T-cell (primary cell): ENCODE results near the gene BCL2. TPM values are rescaled to one million over a fixed set of nuclear protein-coding genes. Genes with fewer than 3 reads are reported as not detected.
A peak's percentile ranks its signal among the peaks of the same experiment; 100 is the strongest.

ENCODE experiments used
- ATAC-seq, 4 experiments: fragments of 200-7000 bp in 3 of 4; fragments of 150-1000 bp in 1 of 4; cut with Tn5 transposase; replicated peaks in 1 of 4; 1 replicate in 3 of 4; 2 replicates in 1 of 4; pipeline ENCODE4 v1.10.0; 2021; ENCODE audit warnings: moderate library complexity in 3 of 4, mild to moderate bottlenecking in 2 of 4, moderate number of reproducible peaks in 1 of 4
- CTCF ChIA-PET, 2 donors: fragments of 300-600 bp; sonication (Branson Sonifier 250); formaldehyde crosslinking; loops; one replicate each; lab custom pipeline; 2022; ENCODE audit warnings: antibody characterized with exemption in 2 of 2; lab: Charles Lee
- POLR2A ChIA-PET, 2 donors: fragments of 300-600 bp; sonication (Branson Sonifier 250); formaldehyde crosslinking; loops; one replicate each; lab custom pipeline; 2022; ENCODE audit warnings: antibody characterized with exemption in 2 of 2; lab: Charles Lee
- DNase-seq, 35 experiments: peaks; one replicate each; pipeline versions ENCODE4 v3.0.0 to v3.0.0-alpha.2; 2013 to 2023
- H3K27ac ChIP-seq: one replicate; pipeline ENCODE4 v1.5.1; 2013; ENCODE audit warnings: low read length
- H3K27me3 ChIP-seq, 2 experiments: replicated peaks in 1 of 2; 1 replicate in 1 of 2; 2 replicates in 1 of 2; pipeline versions ENCODE4 v1.6.1 to v1.7.0; 2013; ENCODE audit warnings: low read length in 1 of 2, mixed read lengths in 1 of 2; ENCODE audit not compliant: control insufficient read depth in 2 of 2, insufficient read depth in 2 of 2; ENCODE audit errors: extremely low read depth in 1 of 2
- H3K36me3 ChIP-seq, 2 donors: 1 replicate in 1 of 2; 2 replicates in 1 of 2; pipeline versions ENCODE4 v1.6.1 to v1.7.0; 2013; ENCODE audit warnings: low read length in 1 of 2; ENCODE audit not compliant: control insufficient read depth in 2 of 2, insufficient read depth in 1 of 2; ENCODE audit errors: extremely low read depth in 1 of 2
- H3K4me1 ChIP-seq, 2 experiments: 1 replicate in 1 of 2; 2 replicates in 1 of 2; pipeline versions ENCODE4 v1.6.1 to v1.7.0; 2013; ENCODE audit warnings: low read length in 2 of 2, mixed read lengths in 1 of 2; ENCODE audit not compliant: insufficient read depth in 2 of 2, control insufficient read depth in 1 of 2; ENCODE audit errors: extremely low read depth in 1 of 2
- H3K4me3 ChIP-seq, 2 donors: 1 replicate in 1 of 2; 2 replicates in 1 of 2; pipeline versions ENCODE4 v1.5.1 to v1.7.0; 2013; ENCODE audit warnings: mild to moderate bottlenecking in 2 of 2, low read length in 1 of 2, moderate library complexity in 1 of 2; ENCODE audit not compliant: control insufficient read depth in 1 of 2; ENCODE audit errors: extremely low read depth in 1 of 2
- H3K9me3 ChIP-seq: 2 replicates; pipeline ENCODE4 v1.7.0; 2013
- H3K27ac Mint-ChIP-seq, 2 donors: one replicate each; pipeline ENCODE4 v1.8.0; 2020 to 2021; ENCODE audit warnings: mild to moderate bottlenecking in 2 of 2, mixed read lengths in 2 of 2
- H3K27me3 Mint-ChIP-seq, 2 donors: one replicate each; pipeline ENCODE4 v1.8.0; 2021 to 2022; ENCODE audit warnings: mixed read lengths in 2 of 2
- H3K36me3 Mint-ChIP-seq: one replicate; pipeline ENCODE4 v1.8.0; 2021; ENCODE audit warnings: mixed read lengths
- H3K4me1 Mint-ChIP-seq, 3 donors: one replicate each; pipeline ENCODE4 v1.8.0; 2020 to 2022; ENCODE audit warnings: mixed read lengths in 3 of 3, mild to moderate bottlenecking in 1 of 3
- H3K4me3 Mint-ChIP-seq, 3 donors: one replicate each; pipeline ENCODE4 v1.8.0; 2020 to 2022; ENCODE audit warnings: mild to moderate bottlenecking in 3 of 3, mixed read lengths in 3 of 3, moderate library complexity in 3 of 3
- H3K9me3 Mint-ChIP-seq, 3 donors: one replicate each; pipeline ENCODE4 v1.8.0; 2020 to 2022; ENCODE audit warnings: mixed read lengths in 3 of 3
- WGBS: methylation state at CpG from one replicate; pipeline ENCODE4 v1.1.5; 2013; ENCODE audit warnings: missing lambda C conversion rate; ENCODE audit not compliant: insufficient coverage; 5-methylcytosine and 5-hydroxymethylcytosine counted together
- total RNA-seq, 35 experiments: library from RNA in 6 of 35; stranded (reverse) in 6 of 35; fragments of 120-200 nt in 1 of 35; gene quantifications; one replicate each; pipeline versions ENCODE4 v1.2.1 to v1.2.4 and lab custom pipeline; 2013 to 2026

BCL2 gene
- total RNA-seq, 5 donors from 2014 or later (not counting 1 experiment from before 2014, with no cell fraction given) = 113 to 201 (median 123) TPM

DNA sequence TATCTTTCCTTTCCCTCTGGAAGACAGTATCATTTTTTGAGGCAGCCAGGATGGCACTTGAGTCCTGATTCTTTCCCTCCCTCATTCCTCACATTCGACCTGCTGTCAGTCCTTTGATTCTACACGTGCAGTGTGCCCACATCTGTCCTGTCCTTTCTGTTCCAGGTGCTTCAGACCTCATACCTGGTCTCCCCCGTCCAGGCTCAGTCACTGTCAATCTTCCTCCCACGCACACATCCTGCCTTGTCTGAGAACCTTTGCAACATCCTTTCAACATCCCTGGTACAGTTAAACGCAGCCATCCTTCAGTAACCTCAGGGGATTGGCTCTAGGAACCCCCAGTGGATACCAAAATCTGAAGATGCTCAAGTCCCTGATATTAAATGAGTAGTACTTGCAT lies 10.1 kb downstream of the BCL2 start:
- H3K27me3 ChIP-seq = no peaks in the 10 kb centered on the region
- ATAC-seq = peak; percentile 54 to 88 (median 78)
- Mint-ChIP-seq H3K27me3 (no peaks in the 10 kb centered on the region), H3K9me3 (no peaks in the 10 kb centered on the region), H3K27ac (peak overlapping the region; percentile 86 to 90), H3K4me1 (peaks cover 91 to 94% (median 92%) of the 10 kb centered on the region in 3 donors), H3K4me3 (peak overlapping the region; percentile 17 to 70 (median 53)), H3K36me3 (peaks cover 18% of the 10 kb centered on the region)
- H3K9me3 ChIP-seq = no peaks in the 10 kb centered on the region
- H3K4me3 ChIP-seq = no peak overlapping the region
- WGBS = 19% methylated on average over 3 of the region's 5 CpGs
- H3K27ac ChIP-seq = peak overlapping the region; percentile 62
- CTCF ChIA-PET = interaction anchor here in 1 of 2 donors (3.2 kb wide), 1 partner anchor 8 kb away, joined by 15 read pairs; no protein-coding TSS in a partner anchor
- peak in 27 of 35 experiments; percentile 14 to 56 (median 29) for DNase-seq
- H3K4me1 ChIP-seq = peaks cover 24 to 40% of the 10 kb centered on the region in 2 experiments
- peaks cover 0 to 20% of the 10 kb centered on the region in 2 donors for H3K36me3 ChIP-seq
- POLR2A ChIA-PET = no interaction called here

DNA sequence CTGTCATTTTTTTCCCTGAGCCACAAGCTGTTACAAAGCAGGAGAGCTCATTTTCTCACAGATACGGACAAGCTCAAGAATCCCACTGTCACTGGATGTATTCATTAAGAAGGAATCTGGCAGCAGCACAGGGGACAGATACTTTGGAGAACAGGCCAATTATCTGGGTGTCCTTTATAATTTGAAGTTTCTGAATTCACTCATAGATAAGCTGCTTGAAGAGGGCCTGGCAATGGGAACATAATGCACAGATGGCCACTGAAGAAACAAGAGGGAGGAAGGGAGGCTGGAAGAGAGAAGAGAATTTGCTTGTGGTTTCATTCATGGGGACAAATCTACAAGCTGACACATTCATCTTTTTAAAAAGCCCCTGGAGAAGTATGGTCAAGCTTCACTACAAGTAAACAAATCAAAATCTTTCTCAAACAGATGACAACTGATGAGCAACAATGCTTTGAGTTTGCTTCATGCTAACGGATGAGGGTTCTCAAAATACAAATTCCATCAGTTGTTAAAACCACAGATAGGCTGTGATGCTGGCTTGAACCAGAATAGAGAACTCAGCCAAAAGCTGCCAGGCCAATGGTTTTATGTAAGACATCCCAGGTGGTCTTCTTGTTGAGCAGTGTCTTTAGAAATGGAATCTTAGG lies 11.9 kb downstream of the BCL2 start:
- Histone ChIP-seq H3K27ac (no peak overlapping the region), H3K4me3 (no peak overlapping the region), H3K4me1 (peaks cover 21 to 46% of the 10 kb centered on the region in 2 experiments), H3K9me3 (no peaks in the 10 kb centered on the region), H3K27me3 (no peaks in the 10 kb centered on the region), H3K36me3 (peaks cover 0 to 20% of the 10 kb centered on the region in 2 donors)
- peaks cover 20% of the 10 kb centered on the region for H3K36me3 Mint-ChIP-seq
- DNase-seq = no peak
- H3K27me3 Mint-ChIP-seq = no peaks in the 10 kb centered on the region
- H3K4me1 Mint-ChIP-seq = peaks cover 88 to 94% (median 92%) of the 10 kb centered on the region in 3 donors
- ChIA-PET CTCF (interaction anchor here (0.8 to 3.2 kb wide), 4 partner anchors 10 to 115 kb away, joined by 3 to 15 read pairs (median 4); no protein-coding TSS in a partner anchor), POLR2A (interaction anchor here in 1 of 2 donors (0.7 kb wide), 1 partner anchor 186 kb away, joined by 3 read pairs; no protein-coding TSS in a partner anchor)
- H3K9me3 Mint-ChIP-seq = no peaks in the 10 kb centered on the region
- no peak for ATAC-seq
- no peak overlapping the region for H3K4me3 Mint-ChIP-seq
- peak overlapping the region; percentile 55 to 90 for H3K27ac Mint-ChIP-seq
- 60% methylated on average over 1 of the region's 2 CpGs for whole genome bisulfite sequencing

DNA sequence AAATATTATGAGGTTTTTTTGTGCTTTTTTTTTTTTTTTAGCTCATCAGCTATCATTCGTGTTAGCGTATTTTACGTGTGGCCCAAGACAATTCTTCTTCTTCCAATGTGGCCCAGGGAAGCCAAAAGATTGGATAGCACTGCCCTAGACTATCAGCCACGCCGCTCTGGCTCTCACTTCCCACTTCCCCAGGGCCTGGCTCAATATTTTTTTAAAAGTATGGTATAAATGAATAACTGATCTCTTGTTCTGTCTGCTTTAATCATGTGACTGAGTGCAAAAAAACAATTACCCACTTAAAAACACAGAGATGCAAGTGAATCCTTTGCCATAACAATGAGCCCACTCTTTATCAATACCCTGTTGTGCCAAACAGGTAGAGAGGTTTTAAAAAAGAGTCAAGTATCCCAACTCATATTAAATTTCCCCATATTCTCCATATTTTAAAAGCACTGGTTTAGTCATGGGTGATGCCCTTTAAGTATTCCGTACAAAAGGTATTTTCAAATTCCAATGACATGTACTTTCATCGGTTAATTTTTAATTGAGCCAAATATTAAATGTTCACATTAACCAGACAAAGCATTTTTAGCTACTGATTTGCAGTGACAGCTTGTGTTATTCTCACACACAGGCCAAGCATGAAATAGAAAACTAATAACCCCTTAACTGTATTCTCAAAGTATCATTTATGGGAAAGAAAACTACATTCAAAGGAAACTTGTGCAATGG lies 12.6 kb downstream of the BCL2 start:
- H3K36me3 ChIP-seq = peaks cover 0 to 20% of the 10 kb centered on the region in 2 donors
- ChIA-PET POLR2A (interaction anchor here (0.6 kb wide), 3 partner anchors 11 to 145 kb away, joined by 4 to 6 read pairs (median 4); no protein-coding TSS in a partner anchor), CTCF (interaction anchor here (0.6 to 3.2 kb wide), 8 partner anchors 11 to 950 kb away, joined by 3 to 15 read pairs (median 4); no protein-coding TSS in a partner anchor)
- no peak for ATAC-seq
- no peaks in the 10 kb centered on the region for H3K27me3 Mint-ChIP-seq
- no peaks in the 10 kb centered on the region for H3K9me3 ChIP-seq
- H3K4me1 Mint-ChIP-seq = peaks cover 88 to 94% (median 92%) of the 10 kb centered on the region in 3 donors
- H3K27ac ChIP-seq = no peak overlapping the region
- no peak for DNase-seq
- peaks cover 21 to 48% of the 10 kb centered on the region in 2 experiments for H3K4me1 ChIP-seq
- peak overlapping the region in 1 of 3 donors; percentile 33 for H3K4me3 Mint-ChIP-seq
- WGBS = 87% methylated on average over 3 of the region's 7 CpGs
- H3K27ac Mint-ChIP-seq = peak overlapping the region; percentile 55 to 90
- H3K9me3 Mint-ChIP-seq = no peaks in the 10 kb centered on the region
- H3K4me3 ChIP-seq = no peak overlapping the region
- H3K36me3 Mint-ChIP-seq = peaks cover 20% of the 10 kb centered on the region
- no peaks in the 10 kb centered on the region for H3K27me3 ChIP-seq

DNA sequence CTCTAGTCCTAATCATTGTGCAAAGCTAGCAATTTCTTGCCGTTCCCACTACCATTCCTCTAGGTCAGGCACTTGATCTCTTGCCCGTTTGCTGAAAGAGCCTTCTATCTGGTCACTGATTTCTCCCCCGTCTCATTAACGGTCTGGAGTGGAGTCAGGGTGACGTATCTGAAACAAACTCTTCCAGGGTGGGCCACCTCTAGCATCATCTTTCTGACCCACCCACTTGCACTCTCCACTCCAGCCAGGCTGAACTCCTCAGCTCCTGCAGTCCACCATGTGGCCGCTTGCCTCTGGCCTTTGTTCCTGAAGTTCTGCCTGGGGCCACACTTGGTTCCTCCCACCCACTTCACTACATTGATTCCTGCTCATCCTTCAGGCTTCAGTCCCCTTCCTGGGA lies 13.3 kb downstream of the BCL2 start:
- ATAC-seq (no peak), DNase-seq (no peak)
- POLR2A ChIA-PET = interaction anchor here in 1 of 2 donors (0.5 kb wide), 1 partner anchor 586 kb away, joined by 3 read pairs; no protein-coding TSS in a partner anchor
- peaks cover 22% of the 10 kb centered on the region for H3K36me3 Mint-ChIP-seq
- no peaks in the 10 kb centered on the region for H3K9me3 ChIP-seq
- no peak overlapping the region for H3K4me3 ChIP-seq
- peaks cover 0 to 21% of the 10 kb centered on the region in 2 donors for H3K36me3 ChIP-seq
- H3K27me3 ChIP-seq = no peaks in the 10 kb centered on the region
- H3K4me3 Mint-ChIP-seq = peak overlapping the region in 1 of 3 donors; percentile 33
- H3K27ac Mint-ChIP-seq = peak overlapping the region; percentile 55 to 90
- CTCF ChIA-PET = interaction anchor here (0.6 to 3.2 kb wide), 2 partner anchors 11 to 950 kb away, joined by 4 to 15 read pairs; no protein-coding TSS in a partner anchor
- H3K27me3 Mint-ChIP-seq = no peaks in the 10 kb centered on the region
- H3K27ac ChIP-seq = no peak overlapping the region
- WGBS = 100% methylated on average over 3 of the region's 6 CpGs
- peaks cover 21 to 52% of the 10 kb centered on the region in 2 experiments for H3K4me1 ChIP-seq
- H3K4me1 Mint-ChIP-seq = peaks cover 88 to 94% (median 92%) of the 10 kb centered on the region in 3 donors
- no peaks in the 10 kb centered on the region for H3K9me3 Mint-ChIP-seq

DNA sequence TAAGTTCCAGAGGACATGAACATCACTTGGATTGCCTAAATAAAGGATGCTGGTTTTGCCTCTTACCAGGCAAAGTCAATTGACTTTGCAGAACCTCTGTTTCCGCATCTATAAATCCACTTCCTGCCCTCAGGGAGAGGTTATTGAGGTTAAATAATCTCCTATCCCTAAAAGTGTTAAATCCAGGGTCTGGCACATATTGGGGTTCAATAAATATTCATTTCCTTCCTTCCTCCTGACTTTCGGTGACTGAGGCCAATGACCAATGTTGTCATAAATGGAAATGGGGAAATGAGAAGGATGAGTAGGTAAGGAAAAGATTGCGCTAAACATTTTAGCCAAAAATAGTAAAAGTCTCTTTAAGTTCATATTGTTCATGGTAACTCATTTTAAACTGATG lies 16.0 kb downstream of the BCL2 start:
- CTCF ChIA-PET = no interaction called here
- peak overlapping the region; percentile 8 for H3K27ac ChIP-seq
- peak overlapping the region in 1 of 3 donors; percentile 16 for H3K4me3 Mint-ChIP-seq

More for the DNA sequence above, 16.0 kb downstream of the BCL2 start:
- H3K4me3 ChIP-seq = no peak overlapping the region
- no CpG with 5 or more reads among the region's 3 CpGs for WGBS
- Mint-ChIP-seq H3K9me3 (no peaks in the 10 kb centered on the region), H3K27ac (peak overlapping the region; percentile 94 to 97), H3K27me3 (no peaks in the 10 kb centered on the region), H3K4me1 (peaks cover 93 to 96% (median 96%) of the 10 kb centered on the region in 3 donors), H3K36me3 (peaks cover 41% of the 10 kb centered on the region)
- ATAC-seq (no peak), DNase-seq (peak in 1 of 35 experiments; percentile 31)
- no peaks in the 10 kb centered on the region for H3K27me3 ChIP-seq
- POLR2A ChIA-PET = no interaction called here
- peaks cover 29 to 57% of the 10 kb centered on the region in 2 experiments for H3K4me1 ChIP-seq
- H3K36me3 ChIP-seq = peaks cover 0 to 21% of the 10 kb centered on the region in 2 donors
- no peaks in the 10 kb centered on the region for H3K9me3 ChIP-seq
